Measurements from ENCODE around the gene GJD2.
A peak's percentile ranks its signal among the peaks of the same experiment; 100 is the strongest.

Gene GJD2

DNA sequence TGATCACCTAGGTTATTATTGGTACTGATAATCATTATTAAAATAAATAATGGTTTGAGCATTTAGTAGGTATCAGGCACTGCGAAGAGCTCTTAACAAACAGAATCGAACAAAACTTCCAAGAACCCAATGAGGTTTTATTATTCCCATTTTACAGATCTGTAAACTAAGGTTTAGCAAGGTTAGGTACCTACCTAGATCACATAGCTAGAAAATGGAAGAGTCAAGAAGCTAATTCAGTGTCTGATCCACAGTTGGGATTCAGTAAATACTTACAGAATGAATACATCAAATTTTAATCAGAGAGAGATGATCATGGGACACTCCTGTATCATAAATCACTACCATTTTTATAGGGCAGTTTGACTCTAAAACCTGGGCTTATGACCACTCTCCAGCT is 15.5 kb downstream of the GJD2 start:
- TF ChIP-seq, protein P1, sequence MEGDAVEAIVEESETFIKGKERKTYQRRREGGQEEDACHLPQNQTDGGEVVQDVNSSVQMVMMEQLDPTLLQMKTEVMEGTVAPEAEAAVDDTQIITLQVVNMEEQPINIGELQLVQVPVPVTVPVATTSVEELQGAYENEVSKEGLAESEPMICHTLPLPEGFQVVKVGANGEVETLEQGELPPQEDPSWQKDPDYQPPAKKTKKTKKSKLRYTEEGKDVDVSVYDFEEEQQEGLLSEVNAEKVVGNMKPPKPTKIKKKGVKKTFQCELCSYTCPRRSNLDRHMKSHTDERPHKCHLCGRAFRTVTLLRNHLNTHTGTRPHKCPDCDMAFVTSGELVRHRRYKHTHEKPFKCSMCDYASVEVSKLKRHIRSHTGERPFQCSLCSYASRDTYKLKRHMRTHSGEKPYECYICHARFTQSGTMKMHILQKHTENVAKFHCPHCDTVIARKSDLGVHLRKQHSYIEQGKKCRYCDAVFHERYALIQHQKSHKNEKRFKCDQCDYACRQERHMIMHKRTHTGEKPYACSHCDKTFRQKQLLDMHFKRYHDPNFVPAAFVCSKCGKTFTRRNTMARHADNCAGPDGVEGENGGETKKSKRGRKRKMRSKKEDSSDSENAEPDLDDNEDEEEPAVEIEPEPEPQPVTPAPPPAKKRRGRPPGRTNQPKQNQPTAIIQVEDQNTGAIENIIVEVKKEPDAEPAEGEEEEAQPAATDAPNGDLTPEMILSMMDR (IDR thresholded peaks at IDR 0.05; ENCODE audit: low read depth, low read length, missing control alignments), result no peak
- DNase-seq (ENCODE audit: extremely low read depth, low read depth), result no peak

DNA sequence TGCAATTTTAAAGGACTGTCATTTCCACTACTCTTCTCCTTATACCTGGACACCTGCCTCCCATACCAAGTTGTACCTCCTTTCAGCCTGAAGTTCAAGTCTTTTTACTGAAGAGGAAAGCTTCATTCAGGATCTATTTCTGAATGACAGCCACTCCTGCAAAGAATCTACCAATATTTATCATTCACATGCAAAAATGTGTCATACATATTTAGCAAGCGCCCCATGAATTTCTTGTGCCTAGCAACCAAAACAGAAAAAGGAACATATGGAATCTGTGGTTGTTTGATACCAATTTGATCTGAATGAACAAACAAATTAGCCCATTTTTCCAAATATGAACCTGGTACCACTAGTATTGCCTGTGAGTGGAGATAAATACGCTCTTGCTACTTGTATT is 16.8 kb downstream of the GJD2 start:
- no peak for DNase-seq (ENCODE audit: extremely low read depth, low read depth)
- TF ChIP-seq, protein P1 (IDR thresholded peaks at IDR 0.05; ENCODE audit: low read depth, low read length, missing control alignments), result no peak

More for the DNA sequence above, 15.5 kb downstream of the GJD2 start:
- H3K4me3 ChIP-seq (replicated peaks; ENCODE audit: low read depth, low read length), result no peak overlapping the region

DNA sequence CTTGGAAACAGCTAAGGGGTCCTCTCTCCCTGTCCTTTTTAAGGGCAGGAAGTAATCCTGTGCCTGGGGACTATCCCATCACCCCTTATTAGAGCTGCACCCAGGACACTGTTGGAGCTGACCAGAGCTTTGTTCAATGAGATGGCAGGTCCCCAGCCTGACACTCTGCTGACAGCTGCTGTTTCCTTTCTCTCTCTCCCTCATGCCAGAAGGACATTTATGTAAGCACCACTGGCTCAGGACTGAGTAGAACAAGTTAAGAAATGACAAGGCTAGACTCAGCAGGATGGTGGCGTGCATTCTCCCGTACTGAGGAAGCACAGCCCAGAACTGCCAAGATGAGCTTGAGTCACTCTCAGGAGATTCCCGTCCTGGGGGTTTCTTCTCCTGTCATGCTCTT is 17.3 kb downstream of the GJD2 start:
- H3K4me3 ChIP-seq (replicated peaks; ENCODE audit: low read depth, low read length), result no peak overlapping the region
- TF ChIP-seq, protein P1 (IDR thresholded peaks at IDR 0.05; ENCODE audit: low read depth, low read length, missing control alignments), result no peak
- no peak for DNase-seq (ENCODE audit: extremely low read depth, low read depth)

More for the DNA sequence above, 16.8 kb downstream of the GJD2 start:
- no peak overlapping the region for H3K4me3 ChIP-seq (replicated peaks; ENCODE audit: low read depth, low read length)

DNA sequence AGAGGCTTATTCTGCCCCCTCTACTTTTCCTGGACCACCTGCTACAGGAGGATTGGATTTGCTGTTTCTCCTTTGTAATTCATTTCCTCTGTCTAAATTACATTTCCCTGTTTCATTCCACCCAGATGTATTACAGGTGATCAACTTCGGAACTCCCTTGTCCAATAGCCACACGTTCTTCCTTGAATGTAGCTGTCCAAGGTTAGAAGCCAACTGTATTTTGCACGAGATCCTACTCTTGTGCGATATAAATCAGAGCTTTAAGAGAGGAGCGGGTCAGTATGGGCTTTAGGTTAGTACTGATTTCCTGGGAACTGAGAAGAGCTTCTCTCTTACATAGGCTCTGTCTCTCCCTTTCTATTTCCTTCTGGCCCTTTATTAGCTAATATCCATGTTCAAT is 20.5 kb downstream of the GJD2 start:
- no peak overlapping the region for H3K4me3 ChIP-seq (replicated peaks; ENCODE audit: low read depth, low read length)
- TF ChIP-seq, protein P1 (IDR thresholded peaks at IDR 0.05; ENCODE audit: low read depth, low read length, missing control alignments), result no peak
- no peak for DNase-seq (ENCODE audit: extremely low read depth, low read depth)

DNA sequence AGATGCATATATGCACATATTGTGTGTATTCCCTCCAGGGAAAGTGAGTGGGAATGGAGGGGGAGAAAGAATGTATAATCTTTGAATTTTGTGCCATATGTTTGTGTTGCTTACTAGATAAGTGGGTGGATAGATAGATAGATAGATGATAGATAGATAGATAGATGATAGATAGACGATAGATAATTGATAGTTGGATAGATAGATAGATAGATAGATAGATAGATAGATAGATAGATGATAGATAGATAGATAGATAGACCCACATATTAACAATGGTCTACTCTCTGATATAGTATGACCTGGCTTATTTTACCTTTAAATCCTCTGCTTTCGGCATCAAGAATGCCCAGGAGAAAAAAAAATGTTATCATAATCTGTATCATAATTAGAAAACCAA is 21.2 kb downstream of the GJD2 start:
- no peak for DNase-seq (ENCODE audit: extremely low read depth, low read depth)
- TF ChIP-seq, protein P1 (IDR thresholded peaks at IDR 0.05; ENCODE audit: low read depth, low read length, missing control alignments), result no peak
- no peak overlapping the region for H3K4me3 ChIP-seq (replicated peaks; ENCODE audit: low read depth, low read length)

DNA sequence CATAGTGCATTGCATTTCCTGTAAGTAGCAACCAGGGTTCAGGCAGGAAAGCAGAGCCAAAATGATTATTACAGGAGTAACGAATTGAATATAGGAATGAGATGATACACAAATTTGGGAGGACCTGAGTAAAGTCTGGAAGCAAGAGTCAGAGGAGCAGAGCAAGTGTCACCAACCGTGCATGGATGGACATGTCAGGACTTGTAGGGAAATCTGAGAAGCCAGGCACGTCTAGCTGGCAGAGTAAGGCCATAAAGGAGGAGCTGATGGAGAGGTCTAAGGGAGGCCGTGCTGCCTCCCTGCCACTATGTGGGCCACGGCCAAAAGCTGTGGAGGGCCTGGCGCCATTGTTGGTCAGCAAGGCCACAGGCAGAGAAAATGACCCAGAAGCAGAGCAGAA is 22.4 kb downstream of the GJD2 start:
- DNase-seq (ENCODE audit: extremely low read depth, low read depth), result peak; percentile 15
- TF ChIP-seq, protein P1 (IDR thresholded peaks at IDR 0.05; ENCODE audit: low read depth, low read length, missing control alignments), result no peak
- no peak overlapping the region for H3K4me3 ChIP-seq (replicated peaks; ENCODE audit: low read depth, low read length)

DNA sequence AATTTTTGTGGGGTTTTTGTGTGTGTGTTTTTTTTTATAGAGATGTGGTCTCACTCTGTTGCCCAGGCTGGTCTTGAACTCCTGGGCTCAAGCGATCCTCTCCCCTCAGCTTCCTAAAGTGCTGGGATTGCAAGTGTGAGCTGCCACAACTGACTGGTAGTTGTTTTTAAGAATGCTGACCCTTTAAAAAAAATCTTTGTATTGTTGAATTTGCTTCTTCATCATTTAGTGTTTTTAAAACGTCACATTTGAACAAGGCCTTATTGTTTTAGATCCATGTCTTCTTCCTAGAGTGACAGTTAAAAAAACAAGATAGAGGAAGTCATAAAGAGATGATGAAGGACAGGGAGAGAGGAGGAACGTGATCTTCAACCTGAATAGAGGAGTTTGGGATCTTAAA is 24.1 kb downstream of the GJD2 start:
- DNase-seq (ENCODE audit: extremely low read depth, low read depth), result no peak
- TF ChIP-seq, protein P1 (IDR thresholded peaks at IDR 0.05; ENCODE audit: low read depth, low read length, missing control alignments), result no peak
- H3K4me3 ChIP-seq (replicated peaks; ENCODE audit: low read depth, low read length), result no peak overlapping the region
